Measurements from ENCODE around the gene KIF5A.
"Not testable (repeated sequence)": the region's sequence is repeated elsewhere in the genome, so short reads cannot be mapped to it uniquely, and the experiment has no call there.

The KIF5A gene

GRCh38 chr12:57549909-57550640, at the start of gene KIF5A:
Gene KIF5A (plus strand): TSS chr12:57550044. CDS start chr12:57550272, 228 bp downstream.
- FAIRE-seq: no peak

- FAIRE-seq: no peak
Observed at GRCh38 chr12:57500213-57500612, 49.6 kb upstream of the KIF5A start.

DNA sequence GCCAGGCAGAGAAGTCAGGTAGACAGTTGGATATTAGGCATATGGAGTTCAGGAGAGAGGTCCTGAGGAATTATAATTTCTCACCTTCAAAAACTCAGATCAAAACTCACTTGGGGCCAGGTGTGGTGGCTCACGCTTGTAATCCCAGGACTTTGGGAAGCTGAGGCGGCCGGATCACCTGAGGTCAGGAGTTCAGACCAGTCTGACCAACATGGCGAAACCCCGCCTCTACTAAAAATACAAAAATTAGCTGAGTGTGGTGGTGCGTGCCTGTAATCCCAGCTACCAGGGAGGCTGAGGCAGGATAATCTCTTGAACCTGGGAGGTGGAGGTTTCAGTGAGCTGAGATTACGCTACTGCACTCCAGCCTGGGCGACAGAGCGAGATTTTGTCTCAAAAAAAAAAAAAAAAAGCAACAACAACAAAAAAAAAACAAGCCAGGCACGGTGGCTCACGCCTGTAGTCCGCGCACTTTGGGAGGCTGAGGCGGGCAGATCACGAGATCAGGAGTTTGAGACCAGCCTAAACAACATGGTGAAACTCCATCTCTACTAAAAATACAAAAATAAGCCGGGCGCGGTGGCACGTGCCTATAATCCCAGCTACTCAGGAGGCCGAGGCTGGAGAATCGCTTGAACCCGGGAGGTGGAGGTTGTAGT, 47.4 kb upstream of the KIF5A start:
- FAIRE-seq: not testable (repeated sequence)

DNA sequence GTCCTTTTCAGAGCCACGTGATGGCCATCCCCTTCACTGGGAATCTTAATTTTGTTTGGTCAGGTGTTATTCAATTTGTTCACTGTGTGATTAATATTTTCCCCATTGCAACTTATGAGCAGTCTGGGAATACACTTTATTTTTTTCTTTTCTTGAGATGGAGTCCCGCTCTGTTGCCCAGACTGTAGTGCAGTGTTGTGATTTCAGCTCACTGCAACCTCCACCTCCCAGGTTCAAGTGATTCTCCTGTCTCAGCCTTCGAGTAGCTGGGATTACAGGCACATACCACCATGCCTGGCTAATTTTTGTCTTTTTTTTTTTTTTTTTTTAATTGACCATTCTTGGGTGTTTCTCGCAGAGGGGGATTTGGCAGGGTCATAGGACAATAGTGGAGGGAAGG, 43.3 kb upstream of the KIF5A start:
- FAIRE-seq: not testable (repeated sequence)

GRCh38 chr12:57507796-57508195, 42.0 kb upstream of the KIF5A start:
- not testable (repeated sequence) for FAIRE-seq

- no peak for FAIRE-seq
Observed at GRCh38 chr12:57511161-57511560, 38.7 kb upstream of the KIF5A start.

GRCh38 chr12:57511588-57512325, 38.1 kb upstream of the KIF5A start:
- no peak for FAIRE-seq

DNA sequence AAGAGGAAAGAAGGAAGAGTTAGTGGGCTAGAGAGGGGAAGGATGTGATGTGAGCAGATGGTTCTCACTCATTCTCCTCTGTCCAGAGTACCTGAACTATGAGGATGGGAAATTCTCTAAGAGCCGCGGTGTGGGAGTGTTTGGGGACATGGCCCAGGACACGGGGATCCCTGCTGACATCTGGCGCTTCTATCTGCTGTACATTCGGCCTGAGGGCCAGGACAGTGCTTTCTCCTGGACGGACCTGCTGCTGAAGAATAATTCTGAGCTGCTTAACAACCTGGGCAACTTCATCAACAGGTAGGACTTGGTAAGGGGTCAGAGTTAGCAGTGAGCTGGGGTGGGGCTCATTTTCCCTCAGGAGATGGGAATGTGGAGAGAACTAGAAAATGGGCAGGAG, 37.2 kb upstream of the KIF5A start:
- FAIRE-seq: no peak

GRCh38 chr12:57513266-57513665, 36.6 kb upstream of the KIF5A start:
- FAIRE-seq: no peak

- FAIRE-seq: not testable (repeated sequence)
Observed at GRCh38 chr12:57513677-57514076, 36.2 kb upstream of the KIF5A start.

DNA sequence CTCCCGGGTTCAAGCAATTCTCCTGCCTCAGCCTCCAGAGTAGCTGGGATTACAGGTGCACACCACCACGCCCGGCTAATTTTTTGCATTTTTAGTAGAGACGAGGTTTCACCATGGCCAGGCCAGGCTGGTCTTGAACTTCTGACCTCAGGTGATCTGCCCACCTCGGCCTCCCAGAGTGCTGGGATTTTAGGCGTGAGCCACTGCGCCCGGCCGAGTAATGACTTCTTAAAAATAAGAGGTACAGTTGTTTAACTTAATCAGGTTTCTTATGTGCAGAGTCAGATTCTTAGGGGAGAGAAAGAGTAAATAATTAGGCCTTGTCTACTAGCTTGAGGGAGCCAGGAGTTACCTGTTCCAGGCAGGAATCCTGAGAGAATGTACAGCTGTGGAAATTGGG, 35.6 kb upstream of the KIF5A start:
- not testable (repeated sequence) for FAIRE-seq

DNA sequence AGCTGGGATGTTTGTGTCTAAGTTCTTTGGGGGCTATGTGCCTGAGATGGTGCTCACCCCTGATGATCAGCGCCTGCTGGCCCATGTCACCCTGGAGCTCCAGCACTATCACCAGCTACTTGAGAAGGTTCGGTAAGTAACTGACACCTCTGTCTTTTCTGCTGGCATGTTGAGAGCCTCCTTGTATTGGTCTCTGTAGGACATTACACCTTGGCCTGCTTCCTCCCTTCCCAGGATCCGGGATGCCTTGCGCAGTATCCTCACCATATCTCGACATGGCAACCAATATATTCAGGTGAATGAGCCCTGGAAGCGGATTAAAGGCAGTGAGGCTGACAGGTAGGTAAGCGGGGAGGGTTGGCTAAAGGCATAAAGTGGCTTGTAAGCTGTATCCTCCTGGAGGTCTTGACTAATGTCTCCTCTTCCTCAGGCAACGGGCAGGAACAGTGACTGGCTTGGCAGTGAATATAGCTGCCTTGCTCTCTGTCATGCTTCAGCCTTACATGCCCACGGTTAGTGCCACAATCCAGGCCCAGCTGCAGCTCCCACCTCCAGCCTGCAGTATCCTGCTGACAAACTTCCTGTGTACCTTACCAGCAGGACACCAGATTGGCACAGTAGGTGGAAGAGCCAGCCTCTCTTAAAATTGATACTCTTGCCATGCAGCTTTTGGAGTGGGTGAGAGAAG, 35.0 kb upstream of the KIF5A start:
- no peak for FAIRE-seq

DNA sequence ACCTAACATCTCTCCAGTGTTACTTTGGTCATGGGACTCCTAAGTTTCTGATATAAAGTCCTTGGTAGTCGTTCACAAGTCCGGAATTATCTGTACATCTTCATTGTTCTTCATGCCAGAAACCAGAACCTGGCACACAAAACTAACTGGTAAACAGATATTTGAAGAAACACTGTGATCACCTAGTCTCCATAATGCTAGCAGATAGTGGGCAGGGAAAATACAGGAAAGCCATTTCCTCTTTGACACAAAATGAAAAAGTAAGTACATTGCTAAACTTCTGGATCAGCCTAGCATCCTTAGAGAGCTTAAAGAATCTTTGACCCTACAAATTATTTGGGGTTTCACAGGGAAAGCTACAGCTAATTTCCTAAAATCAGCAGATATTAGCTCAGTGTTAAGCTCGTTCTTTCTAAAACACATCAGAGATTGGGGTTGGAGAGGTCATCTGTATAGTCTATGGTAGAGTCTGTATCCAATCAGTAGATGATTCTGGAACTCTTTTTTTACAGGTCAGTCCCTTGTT, 34.4 kb upstream of the KIF5A start:
- FAIRE-seq: no peak

DNA sequence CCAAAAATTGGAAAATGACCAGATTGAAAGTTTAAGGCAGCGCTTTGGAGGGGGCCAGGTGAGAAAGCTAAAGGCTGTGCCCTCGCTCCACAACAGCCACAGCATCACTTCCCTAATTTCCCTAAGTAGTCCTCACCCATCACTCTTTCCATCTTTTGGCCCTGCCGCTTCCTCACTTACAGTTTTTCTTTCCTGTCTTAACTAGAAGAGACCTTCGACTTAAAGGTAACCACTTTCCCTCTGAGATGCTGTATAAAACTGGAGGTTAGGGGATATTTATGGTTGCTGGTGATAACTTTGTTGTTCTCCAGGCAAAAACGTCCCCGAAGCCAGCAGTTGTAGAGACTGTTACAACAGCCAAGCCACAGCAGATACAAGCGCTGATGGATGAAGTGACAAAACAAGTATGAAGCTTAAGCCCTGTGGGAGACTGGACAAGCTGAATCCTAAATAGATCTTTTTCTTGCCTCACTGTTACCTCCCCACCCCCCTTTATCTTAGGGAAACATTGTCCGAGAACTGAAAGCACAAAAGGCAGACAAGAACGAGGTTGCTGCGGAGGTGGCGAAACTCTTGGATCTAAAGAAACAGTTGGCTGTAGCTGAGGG, 33.8 kb upstream of the KIF5A start:
- no peak for FAIRE-seq

DNA sequence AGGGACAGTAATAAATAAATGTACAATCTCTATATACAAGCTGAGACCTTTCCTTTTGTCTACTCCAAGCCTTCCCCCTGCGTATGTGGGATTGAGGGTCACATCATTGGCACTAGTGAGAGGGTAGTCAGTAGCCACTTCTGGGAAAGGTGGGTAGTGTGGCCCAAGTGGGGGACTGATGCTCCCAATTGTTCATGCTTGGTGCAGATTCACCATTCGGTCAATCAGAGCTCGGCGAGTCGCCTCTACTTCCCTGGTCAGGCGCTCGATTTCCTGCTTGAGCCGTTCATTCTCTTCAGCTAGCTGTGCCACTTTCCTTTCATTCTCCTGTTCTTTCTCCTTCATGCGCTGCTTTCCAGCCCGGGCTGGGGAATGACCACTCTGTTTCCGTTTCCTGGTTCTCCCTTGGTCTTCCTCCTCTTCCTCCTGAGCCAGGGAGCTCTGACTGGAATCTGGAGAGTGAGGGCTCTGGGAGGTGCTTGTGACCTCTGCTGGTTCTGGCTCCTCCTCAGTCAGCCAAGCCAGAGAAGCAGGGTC, 33.2 kb upstream of the KIF5A start:
- no peak for FAIRE-seq

DNA sequence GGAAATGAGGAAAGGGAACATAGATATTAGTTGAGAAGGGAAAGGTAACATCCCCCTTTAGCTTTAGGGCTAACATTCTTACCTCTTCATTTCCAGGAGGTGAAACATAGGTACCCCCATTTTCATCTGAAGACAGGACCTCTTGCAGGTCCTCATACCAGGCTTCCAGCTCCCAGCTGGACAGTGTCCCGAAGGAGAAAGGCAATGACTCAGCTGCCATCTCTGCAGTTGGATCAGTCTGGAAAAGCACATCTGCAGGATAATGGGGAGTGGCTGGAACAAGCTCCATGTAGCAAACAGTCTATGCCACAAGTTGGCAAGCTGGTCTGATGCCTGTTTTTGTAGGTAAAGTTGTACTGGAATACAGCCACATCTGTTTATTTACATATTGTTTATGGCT, 32.7 kb upstream of the KIF5A start:
- FAIRE-seq: no peak

DNA sequence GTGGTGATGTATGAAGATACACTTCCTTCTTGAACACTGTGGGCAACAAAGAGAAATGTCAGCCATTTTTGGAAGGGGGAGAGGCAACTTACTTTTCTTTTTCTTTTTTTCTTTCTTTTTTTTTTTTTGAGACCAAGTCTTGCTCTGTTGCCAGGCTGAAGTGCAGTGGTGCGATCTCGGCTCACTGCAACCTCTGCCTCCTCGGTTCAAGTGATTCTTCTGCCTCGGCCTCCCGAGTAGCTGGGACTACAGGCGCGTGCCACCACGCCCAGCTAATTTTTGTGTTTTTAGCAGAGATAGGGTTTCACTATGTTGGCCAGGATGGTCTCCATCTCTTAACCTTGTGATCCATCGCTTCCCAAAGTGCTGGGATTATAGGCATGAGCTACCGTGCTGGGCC, 32.1 kb upstream of the KIF5A start:
- FAIRE-seq: not testable (repeated sequence)

DNA sequence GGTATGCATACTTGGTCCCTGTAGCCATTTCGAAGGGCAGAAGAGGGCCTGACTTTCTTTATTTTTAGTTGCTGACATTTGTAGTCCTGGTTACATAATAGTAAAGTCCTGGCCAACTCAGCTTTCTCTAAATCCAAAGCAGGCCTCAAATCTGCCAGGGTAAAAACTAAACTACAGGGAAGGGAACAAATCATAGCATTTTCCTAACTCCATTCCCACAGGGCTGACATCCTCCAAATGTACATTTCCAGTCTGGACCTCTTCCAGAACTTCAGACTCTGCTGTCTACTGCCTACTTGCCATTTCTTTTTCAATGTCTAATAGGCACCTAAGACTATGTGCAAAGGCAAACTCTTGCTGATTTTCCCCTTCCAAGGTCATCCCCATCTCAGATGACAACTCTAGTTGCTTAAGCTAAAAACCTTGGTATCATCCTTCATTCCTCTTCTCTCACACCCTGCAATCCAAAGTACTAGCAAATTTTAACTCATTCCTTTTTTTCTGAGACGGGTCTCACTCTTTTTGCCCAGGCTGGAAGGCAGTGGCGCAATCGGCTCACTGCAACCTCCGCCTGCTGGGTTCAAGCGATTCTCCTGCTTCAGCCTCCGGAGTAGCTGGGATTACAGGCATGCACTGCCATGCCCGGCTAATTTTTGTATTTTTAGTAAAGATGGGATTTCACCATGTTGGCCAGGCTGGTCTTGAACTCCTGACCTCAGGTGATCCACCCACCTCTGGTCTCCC, 31.5 kb upstream of the KIF5A start:
- no peak for FAIRE-seq

GRCh38 chr12:57518920-57519795, 30.7 kb upstream of the KIF5A start:
- FAIRE-seq: no peak

DNA sequence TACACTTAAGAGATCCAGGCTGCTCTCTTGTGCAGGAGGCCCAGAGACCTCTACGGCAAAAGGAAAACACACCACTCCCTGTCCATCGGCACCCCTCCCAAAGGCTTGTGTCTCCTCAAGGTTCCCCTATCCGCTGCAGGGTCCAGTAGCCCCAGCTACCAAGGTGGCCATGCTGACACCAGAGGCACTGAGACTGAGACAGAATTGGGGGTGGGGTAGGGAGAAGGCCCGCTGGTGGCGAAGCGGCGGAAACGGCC, 30.1 kb upstream of the KIF5A start:
- FAIRE-seq: no peak

Measured in colon (tissue), 2 donors.